Activated naive CD8-positive, alpha-beta T cell treated with anti-CD3 and anti-CD28 coated beads, Interleukin-2, amount 50 U/mL, for 24 hours (primary cell): Measurements from ENCODE around the gene PLEKHH3.
"Not testable (repeated sequence)": the region's sequence is repeated elsewhere in the genome, so short reads cannot be mapped to it uniquely, and the experiment has no call there.

ENCODE experiments used
- ATAC-seq: fragments of 150-1000 bp; cut with Tn5 transposase; one replicate; pipeline ENCODE4 v1.10.0; 2021
- DNase-seq: peaks from one replicate; pipeline ENCODE4 v3.0.0; 2021
- H3K27ac Mint-ChIP-seq: one replicate; pipeline ENCODE4 v1.8.0; 2021; ENCODE audit warnings: mild to moderate bottlenecking, mixed read lengths
- H3K27me3 Mint-ChIP-seq: one replicate; pipeline ENCODE4 v1.8.0; 2021; ENCODE audit warnings: mixed read lengths
- H3K36me3 Mint-ChIP-seq: one replicate; pipeline ENCODE4 v1.8.0; 2021; ENCODE audit warnings: low read depth, mixed read lengths
- H3K4me1 Mint-ChIP-seq: one replicate; pipeline ENCODE4 v1.8.0; 2021; ENCODE audit warnings: mixed read lengths
- H3K4me3 Mint-ChIP-seq: one replicate; pipeline ENCODE4 v1.8.0; 2021; ENCODE audit warnings: mild to moderate bottlenecking, moderate library complexity, mixed read lengths
- H3K9me3 Mint-ChIP-seq: one replicate; pipeline ENCODE4 v1.8.0; 2021; ENCODE audit warnings: mixed read lengths

Gene PLEKHH3

DNA sequence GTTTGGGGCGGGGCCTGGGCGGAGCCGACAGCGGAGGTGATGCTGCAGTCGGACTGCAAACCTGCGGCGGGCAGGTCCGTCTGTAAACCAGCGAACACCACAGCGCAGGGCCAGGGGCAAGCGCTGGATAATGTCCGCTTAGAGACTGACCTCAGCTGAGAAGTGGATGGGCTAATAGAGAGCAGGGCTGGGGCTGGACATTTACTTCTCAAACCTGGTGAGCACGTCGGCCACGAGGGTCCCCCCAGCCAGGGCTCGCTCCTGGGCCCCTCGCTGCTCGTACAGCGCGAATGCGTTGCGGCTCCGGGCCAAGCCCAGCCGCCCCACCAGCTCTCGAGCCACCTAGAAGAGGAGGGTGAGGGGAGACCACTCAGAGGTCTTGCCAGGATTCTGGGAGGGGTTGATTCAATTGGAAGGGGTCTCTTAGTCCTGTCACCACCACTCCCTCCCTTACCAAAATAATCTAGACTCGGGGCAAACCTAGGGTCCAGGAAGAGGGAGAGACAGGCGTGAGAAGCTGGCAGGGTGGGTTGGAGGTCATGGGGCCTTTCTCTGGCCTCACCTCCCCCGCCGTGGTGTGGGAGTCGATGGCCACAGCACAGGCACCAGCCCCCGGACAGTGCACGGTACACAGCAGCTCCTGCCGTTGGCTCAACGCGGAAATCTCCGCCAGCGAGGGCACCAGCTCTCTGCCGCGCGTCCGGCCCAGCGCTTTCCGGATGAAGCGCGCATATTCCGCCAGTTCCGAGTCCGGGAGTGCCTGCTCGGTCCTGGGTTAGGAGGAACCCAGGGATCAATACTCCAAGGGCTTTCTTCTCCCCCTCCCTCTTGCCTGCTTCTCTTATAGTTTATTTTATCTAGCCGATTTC lies 5.8 kb downstream of the PLEKHH3 start:
- Mint-ChIP-seq H3K36me3 (no peaks in the 10 kb centered on the region), H3K4me1 (peaks cover 25% of the 10 kb centered on the region), H3K9me3 (no peaks in the 10 kb centered on the region), H3K4me3 (peak overlapping the region; percentile 55), H3K27me3 (peaks cover 54% of the 10 kb centered on the region), H3K27ac (no peak overlapping the region)
- DNase-seq (no peak), ATAC-seq (no peak)

- DNase-seq (peak; percentile 51), ATAC-seq (no peak)
- peaks cover 2% of the 10 kb centered on the region for H3K36me3 Mint-ChIP-seq
- H3K27ac Mint-ChIP-seq = no peak overlapping the region
- peaks cover 25% of the 10 kb centered on the region for H3K4me1 Mint-ChIP-seq
- peaks cover 50% of the 10 kb centered on the region for H3K27me3 Mint-ChIP-seq
- H3K4me3 Mint-ChIP-seq = peak overlapping the region; percentile 55
- no peaks in the 10 kb centered on the region for H3K9me3 Mint-ChIP-seq
Observed at GRCh38 chr17:42669977-42670788, 6.6 kb downstream of the PLEKHH3 start.

- H3K4me1 Mint-ChIP-seq = peaks cover 23% of the 10 kb centered on the region
- peak overlapping the region; percentile 2 for H3K4me3 Mint-ChIP-seq
Observed at GRCh38 chr17:42669705-42669976, 7.2 kb downstream of the PLEKHH3 start.

DNA sequence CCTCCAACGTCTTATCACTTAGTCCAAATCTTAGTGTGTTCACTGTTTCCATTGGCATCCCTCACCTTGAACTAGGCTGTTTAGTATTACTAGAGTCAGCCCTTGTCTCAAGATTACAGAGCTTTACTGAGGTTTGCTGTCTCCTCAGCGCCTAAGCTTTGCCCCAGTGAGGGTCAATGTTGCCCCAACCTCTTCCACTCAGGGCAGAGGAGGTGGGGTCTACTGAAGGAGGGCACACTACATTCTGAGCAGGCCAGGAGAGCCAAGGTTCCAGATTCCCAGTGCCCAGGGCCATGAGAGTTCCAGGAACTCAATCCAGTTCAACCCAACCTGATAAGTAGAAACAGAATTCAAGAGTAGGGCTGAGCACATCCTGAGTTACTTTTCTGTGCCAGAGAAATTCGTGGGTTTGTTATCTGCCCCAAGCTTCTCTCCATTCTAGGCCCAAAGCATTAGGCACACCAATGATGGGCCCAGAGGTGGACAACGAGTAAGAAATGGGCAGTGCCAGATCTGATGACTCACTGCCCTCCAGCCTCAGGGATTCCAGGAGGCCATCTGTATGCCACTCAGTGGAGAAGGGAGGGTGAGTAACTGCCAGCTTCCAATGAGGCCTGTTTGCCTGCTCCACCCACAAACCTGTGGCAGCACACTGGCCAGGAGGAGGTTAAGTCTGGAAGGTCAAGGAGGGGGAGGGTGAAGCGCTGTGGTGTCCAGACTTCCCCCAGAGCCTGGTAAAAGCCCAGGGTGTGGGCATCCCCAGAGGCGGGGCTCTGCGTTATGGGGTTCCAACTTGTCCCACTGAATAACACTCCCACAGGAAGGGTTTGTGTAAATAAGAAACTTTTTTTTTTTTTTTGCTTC lies 9.5 kb downstream of the PLEKHH3 start:
- no peak for DNase-seq
- no peak overlapping the region for H3K4me3 Mint-ChIP-seq
- peaks cover 2% of the 10 kb centered on the region for H3K36me3 Mint-ChIP-seq
- no peak for ATAC-seq
- H3K4me1 Mint-ChIP-seq = peaks cover 18% of the 10 kb centered on the region
- H3K9me3 Mint-ChIP-seq = no peaks in the 10 kb centered on the region
- no peak overlapping the region for H3K27ac Mint-ChIP-seq
- H3K27me3 Mint-ChIP-seq = peaks cover 29% of the 10 kb centered on the region

More at GRCh38 chr17:42669705-42669976, 7.2 kb downstream of the PLEKHH3 start:
- Mint-ChIP-seq H3K27me3 (peaks cover 45% of the 10 kb centered on the region), H3K9me3 (no peaks in the 10 kb centered on the region), H3K36me3 (peaks cover 2% of the 10 kb centered on the region), H3K27ac (no peak overlapping the region)
- ATAC-seq (no peak), DNase-seq (no peak)

- DNase-seq, H3K9me3 Mint-ChIP-seq, H3K27ac Mint-ChIP-seq, ATAC-seq, H3K4me3 Mint-ChIP-seq, H3K4me1 Mint-ChIP-seq, H3K36me3 Mint-ChIP-seq: not testable (repeated sequence)
- H3K27me3 Mint-ChIP-seq = peaks cover 20% of the 10 kb centered on the region
Observed at GRCh38 chr17:42666126-42666525, 10.7 kb downstream of the PLEKHH3 start.

DNA sequence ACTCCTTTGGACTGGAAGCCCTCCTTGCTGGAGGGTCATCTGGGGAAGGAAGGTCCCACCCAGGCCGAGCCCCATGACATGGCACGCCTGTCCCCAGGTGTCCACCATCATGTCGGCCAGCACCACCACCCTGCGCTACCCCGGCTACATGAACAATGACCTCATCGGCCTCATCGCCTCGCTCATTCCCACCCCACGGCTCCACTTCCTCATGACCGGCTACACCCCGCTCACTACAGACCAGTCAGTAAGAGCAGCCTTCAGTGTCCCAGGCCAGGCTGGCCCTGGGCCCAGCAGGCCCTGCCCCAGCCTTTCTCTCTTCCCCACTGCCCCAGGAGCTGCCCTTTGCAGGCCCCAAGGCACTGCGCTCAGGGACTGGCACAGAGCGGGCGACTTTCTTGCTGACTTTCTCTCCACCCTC lies 11.2 kb downstream of the PLEKHH3 start:
- Mint-ChIP-seq H3K4me3 (no peak overlapping the region), H3K27me3 (peaks cover 15% of the 10 kb centered on the region), H3K4me1 (peaks cover 4% of the 10 kb centered on the region), H3K9me3 (no peaks in the 10 kb centered on the region), H3K27ac (no peak overlapping the region), H3K36me3 (peaks cover 2% of the 10 kb centered on the region)
- no peak for ATAC-seq
- DNase-seq = no peak

DNA sequence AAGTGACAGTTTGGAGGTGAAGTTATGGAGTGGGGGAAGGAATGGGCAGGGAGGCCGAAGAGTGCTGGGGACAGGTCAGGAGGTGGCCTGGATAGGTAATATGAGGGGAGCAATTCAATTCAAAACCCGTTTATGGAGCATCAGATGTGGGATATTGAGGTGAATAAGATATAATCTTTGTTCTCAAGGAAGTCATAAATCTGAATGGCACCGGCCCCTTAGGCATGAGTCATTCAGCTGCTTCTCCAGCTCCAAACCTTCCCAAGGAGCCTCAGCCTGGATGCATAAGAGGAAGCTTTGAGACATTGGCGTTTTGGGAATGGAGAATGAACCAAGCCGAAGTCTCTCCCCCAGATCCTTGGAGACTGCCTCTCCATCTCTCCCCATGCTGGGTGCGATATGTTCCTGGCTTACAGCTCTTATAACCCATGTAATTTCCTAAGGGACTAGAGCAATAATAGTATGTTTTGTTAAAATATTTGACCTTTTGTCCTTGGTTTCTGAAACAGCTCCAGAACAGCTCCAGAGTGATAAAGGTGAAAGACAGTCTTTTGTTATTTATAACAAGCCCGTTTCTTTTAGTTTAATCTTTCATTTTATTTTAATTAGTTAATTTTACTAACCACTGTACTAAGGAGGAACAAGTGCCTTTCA lies 16.0 kb downstream of the PLEKHH3 start:
- Mint-ChIP-seq H3K9me3 (peaks cover 9% of the 10 kb centered on the region), H3K36me3 (peaks cover 7% of the 10 kb centered on the region), H3K27ac (no peak overlapping the region), H3K4me3 (no peak overlapping the region), H3K27me3 (no peaks in the 10 kb centered on the region), H3K4me1 (peaks cover 21% of the 10 kb centered on the region)
- no peak for DNase-seq
- no peak for ATAC-seq

- H3K4me3 Mint-ChIP-seq = peak overlapping the region; percentile 87
- H3K9me3 Mint-ChIP-seq, ATAC-seq, H3K27me3 Mint-ChIP-seq, H3K36me3 Mint-ChIP-seq, DNase-seq, H3K27ac Mint-ChIP-seq: not testable (repeated sequence)
- H3K4me1 Mint-ChIP-seq = peaks cover 26% of the 10 kb centered on the region
Observed at GRCh38 chr17:42659932-42660274, 16.9 kb downstream of the PLEKHH3 start.

DNA sequence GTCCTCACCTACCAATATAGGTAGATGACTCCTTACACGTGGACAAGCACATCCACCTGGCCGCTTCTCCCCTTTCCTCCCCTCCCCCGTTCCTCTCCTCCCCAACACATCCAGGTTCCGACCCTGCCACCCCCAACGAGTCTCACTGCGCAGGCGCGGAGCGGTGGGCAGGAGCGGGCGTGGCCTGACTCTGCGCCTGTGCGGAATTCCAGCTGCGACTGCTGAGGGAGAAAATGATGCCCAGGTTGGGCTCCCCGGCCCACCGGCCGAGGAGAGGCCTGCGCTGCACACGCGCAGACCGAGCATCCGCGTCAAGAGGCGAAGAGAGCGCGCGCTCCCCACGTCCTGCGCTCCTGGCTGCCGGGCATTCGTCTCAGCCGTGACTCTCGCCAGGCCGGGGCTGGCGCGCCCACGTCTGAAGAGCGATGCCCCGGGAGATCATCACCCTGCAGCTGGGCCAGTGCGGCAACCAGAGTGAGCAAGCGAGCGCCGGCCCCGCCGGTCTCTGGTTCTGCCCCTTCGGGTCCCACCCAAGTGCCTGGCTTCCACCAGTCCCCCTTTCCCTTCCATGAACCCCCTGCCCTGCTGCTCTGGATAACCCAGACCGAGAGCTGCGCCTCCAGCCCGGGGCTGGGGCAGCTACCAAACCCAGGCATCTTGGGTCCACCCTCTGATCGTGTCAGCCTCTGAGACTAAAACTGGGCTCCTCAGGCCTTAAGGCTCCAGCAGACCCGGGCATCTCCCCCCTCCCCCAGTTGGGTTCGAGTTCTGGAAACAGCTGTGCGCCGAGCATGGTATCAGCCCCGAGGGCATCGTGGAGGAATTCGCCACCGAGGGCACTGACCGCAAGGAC lies 17.5 kb downstream of the PLEKHH3 start, which contains the start of gene TUBG2:
TSS of gene TUBG2 (plus strand) at position 206 of the 853 bp plus-strand sequence. CDS start at position 426, 220 bp downstream.
- Mint-ChIP-seq H3K27me3 (peaks cover 8% of the 10 kb centered on the region), H3K36me3 (peaks cover 5% of the 10 kb centered on the region), H3K27ac (peak within 1 kb of the TSS; percentile 89), H3K4me3 (peak within 1 kb of the TSS; percentile 87), H3K4me1 (peaks cover 26% of the 10 kb centered on the region), H3K9me3 (peaks cover 9% of the 10 kb centered on the region)
- ATAC-seq = peak; percentile 73
- peak; percentile 84 for DNase-seq

- Mint-ChIP-seq H3K9me3 (peaks cover 9% of the 10 kb centered on the region), H3K27ac (peak overlapping the region; percentile 77)
- no peak for ATAC-seq
Observed at GRCh38 chr17:42657824-42658588, 18.8 kb downstream of the PLEKHH3 start.

GRCh38 chr17:42655528-42655927 lies 21.3 kb downstream of the PLEKHH3 start:
- Mint-ChIP-seq H3K27ac (peak overlapping the region; percentile 63), H3K9me3 (peaks cover 9% of the 10 kb centered on the region), H3K27me3 (peaks cover 23% of the 10 kb centered on the region), H3K4me1 (peaks cover 30% of the 10 kb centered on the region), H3K4me3 (no peak overlapping the region), H3K36me3 (peaks cover 5% of the 10 kb centered on the region)
- DNase-seq (no peak), ATAC-seq (no peak)

More at GRCh38 chr17:42657824-42658588, 18.8 kb downstream of the PLEKHH3 start:
- DNase-seq = no peak
- Mint-ChIP-seq H3K36me3 (peaks cover 5% of the 10 kb centered on the region), H3K4me3 (peak overlapping the region; percentile 87), H3K27me3 (peaks cover 17% of the 10 kb centered on the region), H3K4me1 (peaks cover 30% of the 10 kb centered on the region)

DNA sequence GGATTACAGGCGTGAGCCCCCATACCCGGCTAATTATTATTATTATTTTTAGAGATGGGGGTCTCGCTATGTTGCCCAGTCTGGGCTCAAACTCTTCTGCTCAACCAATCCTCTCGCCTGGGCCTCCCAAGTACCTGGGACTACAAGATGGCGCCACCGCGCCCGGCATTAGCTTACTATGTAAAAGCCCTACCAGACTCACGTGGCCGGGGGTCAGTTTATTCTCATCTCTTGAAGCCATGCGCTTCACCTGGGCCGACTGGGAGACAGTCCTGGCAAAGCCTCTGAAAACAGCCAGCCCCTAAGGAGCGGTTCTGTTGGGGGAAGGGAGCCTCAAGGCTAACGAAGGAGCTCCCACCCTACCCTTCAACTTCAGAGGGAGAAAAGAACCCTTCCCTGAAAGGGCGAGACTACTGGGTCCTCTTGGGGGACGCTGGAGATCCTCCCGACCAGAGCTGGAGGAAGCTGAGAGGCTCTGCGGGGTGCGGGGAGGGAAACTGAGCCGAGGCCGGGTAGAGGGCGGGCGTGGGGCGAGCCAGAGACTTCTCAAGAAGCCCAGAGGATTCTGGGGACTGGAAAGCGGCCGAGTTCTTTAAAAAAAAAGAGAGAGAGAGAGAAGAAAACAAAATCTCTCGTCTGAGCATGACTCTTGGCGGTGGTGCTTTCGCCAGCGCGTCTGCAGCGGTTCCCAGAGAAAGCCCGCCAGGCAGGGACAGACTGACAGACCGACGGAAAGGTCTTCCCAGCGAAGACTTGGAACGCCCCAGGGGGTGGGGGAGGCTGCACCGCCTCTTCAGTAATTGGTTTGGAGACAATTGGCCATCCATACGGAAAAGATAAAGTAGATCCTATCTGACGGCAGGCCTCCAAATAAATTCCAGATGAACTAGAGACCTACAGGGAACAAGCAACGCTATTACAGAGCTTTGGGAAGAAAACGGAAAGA lies 23.3 kb downstream of the PLEKHH3 start:
- Mint-ChIP-seq H3K9me3 (peaks cover 9% of the 10 kb centered on the region), H3K27ac (no peak overlapping the region), H3K27me3 (peaks cover 23% of the 10 kb centered on the region), H3K36me3 (peaks cover 3% of the 10 kb centered on the region), H3K4me3 (no peak overlapping the region), H3K4me1 (peaks cover 19% of the 10 kb centered on the region)
- ATAC-seq = no peak
- no peak for DNase-seq
